H1 (cell line): ENCODE data around the gene CXADR. TPM values are rescaled to one million over a fixed set of nuclear protein-coding genes. Genes with fewer than 3 reads are reported as not detected.
"Not testable (repeated sequence)": the region's sequence is repeated elsewhere in the genome, so short reads cannot be mapped to it uniquely, and the experiment has no call there.

Source experiments
- CTCF ChIA-PET: fragments of 300-600 bp; sonication (Branson Sonifier 250); formaldehyde crosslinking; loops from one replicate; lab custom pipeline; 2021; ENCODE audit not compliant: partially characterized antibody; lab: Charles Lee
- POLR2A ChIA-PET: fragments of 300-600 bp; sonication (Branson Sonifier 250); formaldehyde crosslinking; loops from one replicate; lab custom pipeline; 2021; ENCODE audit warnings: inconsistent platforms; ENCODE audit not compliant: partially characterized antibody; lab: Charles Lee
- DNase-seq, 2 experiments: peaks; one replicate each; pipeline versions ENCODE4 v3.0.0 to v3.0.0-alpha.2; 2010 to 2022; ENCODE audit warnings: low spot score in 2 of 2, low read depth in 1 of 2, mixed read lengths in 1 of 2
- FAIRE-seq: peaks from 2 replicates; lab custom pipeline; 2011; peaks lifted over from hg19 to GRCh38; lab: Jason Lieb, UNC
- H2AFZ ChIP-seq: 2 replicates; pipeline ENCODE4 v1.8.1; 2012; ENCODE audit warnings: low read length, inconsistent platforms
- H2AK5ac ChIP-seq: 2 replicates; pipeline ENCODE4 v1.6.1; 2013; ENCODE audit warnings: low read depth, low read length
- H2BK120ac ChIP-seq: replicated peaks from 2 replicates; pipeline ENCODE3; 2013; ENCODE audit warnings: low read depth, low read length, inconsistent platforms
- H2BK12ac ChIP-seq: 2 replicates; pipeline ENCODE4 v1.6.1; 2013; ENCODE audit warnings: low read depth, low read length
- H2BK15ac ChIP-seq: 2 replicates; pipeline ENCODE4 v1.6.1; 2013; ENCODE audit warnings: low read length
- H2BK20ac ChIP-seq: 2 replicates; pipeline ENCODE4 v1.6.1; 2013; ENCODE audit warnings: low read length
- H2BK5ac ChIP-seq: 2 replicates; pipeline ENCODE4 v1.6.1; 2013; ENCODE audit warnings: low read depth, low read length
- H3K14ac ChIP-seq: 2 replicates; pipeline ENCODE4 v1.6.1; 2013; ENCODE audit warnings: inconsistent platforms; ENCODE audit not compliant: insufficient read length
- H3K18ac ChIP-seq: 2 replicates; pipeline ENCODE4 v1.6.1; 2013; ENCODE audit warnings: low read length; ENCODE audit errors: extremely low read depth
- H3K23ac ChIP-seq: 2 replicates; pipeline ENCODE4 v1.6.1; 2013; ENCODE audit warnings: inconsistent platforms; ENCODE audit not compliant: insufficient read length
- H3K23me2 ChIP-seq: 2 replicates; pipeline ENCODE4 v1.6.1; 2013; ENCODE audit warnings: low read depth, low read length
- H3K27ac ChIP-seq: 2 replicates; pipeline ENCODE4 v1.6.1; 2011; ENCODE audit warnings: low read depth, low read length, inconsistent platforms
- H3K27me3 ChIP-seq, 4 experiments: replicated peaks in 1 of 4; 1 replicate in 1 of 4; 2 replicates in 3 of 4; pipeline versions ENCODE4 v1.6.1 to v1.8.1; 2011 to 2013; ENCODE audit warnings: low read length in 3 of 4, mild to moderate bottlenecking in 3 of 4, inconsistent platforms in 2 of 4, mixed read lengths in 2 of 4, moderate library complexity in 1 of 4; ENCODE audit not compliant: control insufficient read depth in 3 of 4, insufficient read depth in 3 of 4; ENCODE audit errors: extremely low read depth in 1 of 4
- H3K36me3 ChIP-seq, 4 experiments: 2 replicates each; pipeline versions ENCODE4 v1.6.1 to v1.8.1; 2011 to 2013; ENCODE audit warnings: mild to moderate bottlenecking in 4 of 4, low read length in 3 of 4, moderate library complexity in 2 of 4, control low read depth in 1 of 4, inconsistent platforms in 1 of 4; ENCODE audit not compliant: insufficient read depth in 4 of 4, control insufficient read depth in 2 of 4
- H3K4ac ChIP-seq: replicated peaks from 2 replicates; pipeline ENCODE3; 2013; ENCODE audit warnings: low read length, low read depth, mixed read lengths, inconsistent platforms; ENCODE audit not compliant: insufficient read length
- H3K4me1 ChIP-seq, 4 experiments: replicated peaks in 1 of 4; 1 replicate in 1 of 4; 2 replicates in 3 of 4; pipeline versions ENCODE4 v1.6.1 to v1.8.1; 2011 to 2013; ENCODE audit warnings: low read length in 3 of 4, inconsistent platforms in 2 of 4, mixed read lengths in 1 of 4; ENCODE audit not compliant: insufficient read depth in 4 of 4, control insufficient read depth in 3 of 4
- H3K4me2 ChIP-seq, 2 experiments: 2 replicates each; pipeline versions ENCODE4 v1.6.1 to v1.8.1; 2011 to 2013; ENCODE audit warnings: low read depth in 2 of 2, low read length in 2 of 2, control low read depth in 1 of 2, inconsistent platforms in 1 of 2, mild to moderate bottlenecking in 1 of 2; ENCODE audit not compliant: insufficient read depth in 1 of 2
- H3K4me3 ChIP-seq, 4 experiments: fragments of 200-600, 300-600 bp in 1 of 4; sonication (generic), shearing (Covaris generic), sonication (Bioruptor Twin) in 1 of 4; 2 replicates each; pipeline versions ENCODE4 v1.5.1 to v1.8.1; 2011 to 2016; ENCODE audit warnings: low read length in 4 of 4, low read depth in 3 of 4, control low read depth in 2 of 4, inconsistent platforms in 2 of 4, mild to moderate bottlenecking in 2 of 4, mixed read lengths in 1 of 4, moderate library complexity in 1 of 4; ENCODE audit not compliant: insufficient read depth in 2 of 4; ENCODE audit errors: extremely low read depth in 1 of 4
- H3K56ac ChIP-seq: replicated peaks from 2 replicates; pipeline ENCODE3; 2013; ENCODE audit warnings: low read depth, mild to moderate bottlenecking, mixed read lengths, low read length, inconsistent platforms; ENCODE audit not compliant: insufficient read length
- H3K79me1 ChIP-seq: 2 replicates; pipeline ENCODE4 v1.6.1; 2013; ENCODE audit warnings: low read depth, low read length, control low read depth
- H3K79me2 ChIP-seq, 2 experiments: 2 replicates each; pipeline versions ENCODE4 v1.6.1 to v1.8.1; 2012 to 2013; ENCODE audit warnings: low read length in 2 of 2, mild to moderate bottlenecking in 2 of 2, inconsistent platforms in 1 of 2; ENCODE audit not compliant: insufficient read depth in 2 of 2, control insufficient read depth in 1 of 2
- H3K9ac ChIP-seq, 4 experiments: replicated peaks in 1 of 4; 1 replicate in 1 of 4; 2 replicates in 3 of 4; pipeline versions ENCODE4 v1.6.1 to v1.8.1; 2011 to 2013; ENCODE audit warnings: low read depth in 3 of 4, low read length in 3 of 4, control low read depth in 2 of 4, mild to moderate bottlenecking in 2 of 4, moderate library complexity in 2 of 4, inconsistent platforms in 1 of 4; ENCODE audit errors: extremely low read depth in 1 of 4
- H3K9me3 ChIP-seq, 2 experiments: 2 replicates each; pipeline versions ENCODE4 v1.6.1 to v1.8.1; 2012 to 2013; ENCODE audit warnings: mild to moderate bottlenecking in 2 of 2, moderate library complexity in 2 of 2, control low read depth in 1 of 2, inconsistent platforms in 1 of 2, low read depth in 1 of 2, low read length in 1 of 2, mixed read lengths in 1 of 2; ENCODE audit not compliant: insufficient read depth in 2 of 2
- H4K20me1 ChIP-seq, 2 experiments: replicated peaks in 1 of 2; 2 replicates each; pipeline versions ENCODE3 to v1.8.1; 2011 to 2013; ENCODE audit warnings: inconsistent platforms in 2 of 2, low read length in 2 of 2, mild to moderate bottlenecking in 1 of 2; ENCODE audit not compliant: insufficient read depth in 2 of 2, control insufficient read depth in 1 of 2
- H4K5ac ChIP-seq: 2 replicates; pipeline ENCODE4 v1.6.1; 2013; ENCODE audit warnings: low read length, low read depth, mixed read lengths, inconsistent platforms; ENCODE audit not compliant: insufficient read length
- H4K8ac ChIP-seq: 2 replicates; pipeline ENCODE4 v1.8.0; 2013; ENCODE audit warnings: mild to moderate bottlenecking, moderate library complexity, low read length, inconsistent platforms; ENCODE audit not compliant: insufficient read depth; ENCODE audit errors: extremely low read depth
- H4K91ac ChIP-seq: replicated peaks from 2 replicates; pipeline ENCODE3; 2013; ENCODE audit warnings: low read length, mixed read lengths, inconsistent platforms; ENCODE audit not compliant: insufficient read length
- WGBS, 2 experiments: shearing (Covaris generic) in 1 of 2; methylation state at CpG; one replicate each; pipeline versions ENCODE4 v1.1.6 to v1.1.7; 2013 to 2015; ENCODE audit warnings: low lambda C conversion rate in 2 of 2, mixed read lengths in 2 of 2, inconsistent platforms in 1 of 2, low coverage in 1 of 2, missing lambda C conversion rate in 1 of 2; ENCODE audit not compliant: insufficient replicate concordance in 2 of 2, insufficient coverage in 1 of 2, insufficient read length in 1 of 2; ENCODE audit errors: extremely low coverage in 1 of 2, missing lambda C conversion rate in 1 of 2; 5-methylcytosine and 5-hydroxymethylcytosine counted together
- polyA plus RNA-seq, 7 experiments: library from polyadenylated mRNA; depleted of rRNA in 3 of 7; stranded (reverse) in 5 of 7; unstranded in 2 of 7; fragments of >200 nt in 5 of 7; fragments of 200-250 nt in 2 of 7; gene quantifications; 1 replicate in 5 of 7; 2 replicates in 1 of 7; 4 replicates in 1 of 7; pipeline versions ENCODE4 v1.2.1 to v1.2.3, GENCODE V29; 2011 to 2013; ENCODE audit warnings: missing spikeins in 2 of 7, mixed read lengths in 2 of 7
- total RNA-seq: library from RNA; stranded (reverse); fragmentation: NEBNext Ultra II Directional; extraction: Animal tissue kit (Norgen Biotek cat#: 25700); gene quantifications from 2 replicates; pipeline ENCODE4 v1.2.1, GENCODE V29; 2021

Gene CXADR
- total and polyA plus RNA-seq, 2 of the 8 experiments (the other 6 are each of a cell fraction or from before 2014, with no cell fraction given): 45.6 to 145 TPM

- H3K27me3 ChIP-seq, FAIRE-seq, H3K36me3 ChIP-seq, H2BK5ac ChIP-seq, H3K23me2 ChIP-seq, H4K5ac ChIP-seq, H3K4me2 ChIP-seq, POLR2A ChIA-PET, H3K56ac ChIP-seq, H3K79me2 ChIP-seq, H2BK20ac ChIP-seq, H2BK15ac ChIP-seq, H3K4me3 ChIP-seq, H4K91ac ChIP-seq, H2BK12ac ChIP-seq, H2AFZ ChIP-seq, H3K79me1 ChIP-seq, H3K18ac ChIP-seq, H3K14ac ChIP-seq, H4K8ac ChIP-seq, H3K9ac ChIP-seq, H3K4me1 ChIP-seq, H4K20me1 ChIP-seq, H3K4ac ChIP-seq, CTCF ChIA-PET, H3K27ac ChIP-seq, H2BK120ac ChIP-seq, DNase-seq, H3K23ac ChIP-seq, H3K9me3 ChIP-seq, H2AK5ac ChIP-seq: not testable (repeated sequence)
- 98% methylated on average over 3 of the region's 3 CpGs; no CpG with 5 or more reads in 1 of the 2 experiments for WGBS, 2 experiments
Measured at GRCh38 chr21:17489565-17489964, 23.3 kb upstream of the CXADR start.
